Activated gamma-delta T cell treated with anti-CD3 and anti-CD28 coated beads, Interleukin-2, amount 50 U/mL, for 16 hours (primary cell): ENCODE results near the gene TMEM255B.

Experiments used
- DNase-seq: peaks from one replicate; pipeline ENCODE4 v3.0.0-alpha.2; 2020; ENCODE audit warnings: low read depth

The TMEM255B gene

DNA sequence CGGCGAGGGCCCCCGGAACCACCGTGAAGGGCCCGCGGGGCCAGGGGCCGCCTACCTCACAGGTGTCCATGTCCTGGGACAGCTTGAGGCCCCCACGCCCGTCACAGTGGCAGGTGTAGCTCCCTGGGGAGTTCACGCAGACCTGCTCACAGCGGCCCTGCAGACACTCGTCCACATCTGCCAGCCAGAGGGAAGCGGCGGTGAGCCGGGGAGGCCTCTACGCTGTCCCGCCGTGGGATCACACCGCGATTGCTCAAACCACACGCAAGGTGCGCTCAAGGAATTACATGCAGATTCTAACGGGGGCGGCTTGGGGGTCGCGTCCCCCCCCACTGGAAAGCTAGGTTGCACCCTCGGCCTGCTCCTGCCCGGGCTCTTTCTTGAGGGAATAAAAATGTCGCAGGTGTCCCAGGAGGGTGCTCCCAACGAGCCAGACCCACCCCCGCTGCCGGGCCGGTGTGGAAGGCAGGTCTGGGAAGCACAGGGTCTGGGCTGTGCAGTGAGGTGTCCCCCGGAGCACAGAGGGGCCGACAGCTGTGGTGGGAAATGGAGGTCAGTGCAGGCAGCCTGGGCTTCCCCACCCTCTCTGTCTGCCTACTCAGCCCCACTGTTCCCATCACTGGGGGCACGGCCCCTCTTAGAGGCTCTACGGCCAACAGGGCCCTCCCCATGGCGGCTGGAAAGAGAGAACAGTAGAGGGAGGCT lies 75.6 kb downstream of the TMEM255B start:
- no peak for DNase-seq

- DNase-seq, result no peak
Observed at GRCh38 chr13:113835461-113836270, 76.6 kb downstream of the TMEM255B start.

DNA sequence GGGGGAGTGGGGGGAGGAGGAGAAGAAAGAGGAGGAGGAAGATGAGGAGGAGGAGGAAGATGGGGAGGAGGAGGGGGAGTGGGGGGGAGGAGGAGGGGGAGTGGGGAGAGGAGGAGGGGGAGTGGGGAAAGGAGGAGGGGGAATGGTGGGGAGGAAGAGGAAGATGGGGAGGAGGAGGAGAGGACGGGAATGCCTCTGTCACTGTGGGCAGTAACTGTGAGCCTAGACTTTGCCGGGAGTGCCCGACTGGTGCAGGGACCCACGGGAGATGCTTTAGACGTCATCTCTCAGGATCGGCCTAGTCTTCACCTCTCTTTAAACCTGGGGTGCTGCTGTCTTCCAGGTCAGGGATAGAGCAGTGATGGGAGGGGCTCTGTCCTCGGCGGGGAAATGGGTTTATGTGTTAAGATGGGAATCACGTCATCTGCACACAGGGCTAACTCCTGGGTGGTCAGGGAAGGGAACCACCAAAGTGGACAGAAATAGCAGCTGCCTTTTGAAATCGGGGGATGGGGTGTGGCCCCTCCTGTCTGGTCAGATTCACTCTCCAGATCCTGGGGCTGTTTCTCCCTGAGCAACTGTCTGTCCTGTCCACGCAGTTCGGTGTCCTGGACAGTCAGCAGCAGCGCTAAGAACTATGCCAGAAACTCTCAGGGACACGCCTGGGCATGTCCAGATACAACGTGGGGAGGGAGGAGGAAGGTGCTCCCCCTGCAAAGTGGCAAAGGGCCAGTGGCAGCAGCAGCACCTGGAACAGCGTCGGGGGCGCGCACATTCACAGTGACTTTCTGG lies 77.9 kb downstream of the TMEM255B start:
- DNase-seq, result no peak

GRCh38 chr13:113837560-113838355 lies 78.7 kb downstream of the TMEM255B start:
- no peak for DNase-seq

DNA sequence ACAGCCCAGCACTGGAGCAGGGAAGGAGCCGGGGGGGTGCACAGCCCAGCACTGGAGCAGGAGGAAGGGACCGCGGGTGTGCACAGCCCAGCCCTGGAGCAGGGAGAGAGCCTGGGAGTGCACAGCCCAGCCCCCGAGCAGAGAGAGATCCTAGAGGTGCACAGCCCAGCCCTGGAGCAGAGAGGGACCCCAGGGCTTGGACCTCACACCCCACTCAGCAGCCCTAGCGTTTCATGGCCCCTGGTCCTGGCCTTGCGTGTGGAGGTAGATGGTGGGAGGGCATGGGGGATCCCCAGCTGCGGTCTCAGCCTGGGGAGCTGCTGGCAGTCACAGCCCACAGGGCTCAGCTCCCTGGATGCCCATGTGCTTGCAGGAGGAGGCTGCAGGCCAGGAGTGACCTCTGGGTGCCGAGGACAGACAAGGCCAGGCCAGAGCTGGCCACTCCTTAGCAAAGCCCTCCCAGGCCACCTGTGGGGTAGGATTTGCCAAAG lies 79.7 kb downstream of the TMEM255B start:
- no peak for DNase-seq

- no peak for DNase-seq
Observed at GRCh38 chr13:113839536-113840204, 80.6 kb downstream of the TMEM255B start.

GRCh38 chr13:113840541-113841352 lies 81.7 kb downstream of the TMEM255B start:
- no peak for DNase-seq

- no peak for DNase-seq
Observed at GRCh38 chr13:113841353-113841650, 82.3 kb downstream of the TMEM255B start.

- DNase-seq, result no peak
Observed at GRCh38 chr13:113842336-113843062, 83.5 kb downstream of the TMEM255B start.

DNA sequence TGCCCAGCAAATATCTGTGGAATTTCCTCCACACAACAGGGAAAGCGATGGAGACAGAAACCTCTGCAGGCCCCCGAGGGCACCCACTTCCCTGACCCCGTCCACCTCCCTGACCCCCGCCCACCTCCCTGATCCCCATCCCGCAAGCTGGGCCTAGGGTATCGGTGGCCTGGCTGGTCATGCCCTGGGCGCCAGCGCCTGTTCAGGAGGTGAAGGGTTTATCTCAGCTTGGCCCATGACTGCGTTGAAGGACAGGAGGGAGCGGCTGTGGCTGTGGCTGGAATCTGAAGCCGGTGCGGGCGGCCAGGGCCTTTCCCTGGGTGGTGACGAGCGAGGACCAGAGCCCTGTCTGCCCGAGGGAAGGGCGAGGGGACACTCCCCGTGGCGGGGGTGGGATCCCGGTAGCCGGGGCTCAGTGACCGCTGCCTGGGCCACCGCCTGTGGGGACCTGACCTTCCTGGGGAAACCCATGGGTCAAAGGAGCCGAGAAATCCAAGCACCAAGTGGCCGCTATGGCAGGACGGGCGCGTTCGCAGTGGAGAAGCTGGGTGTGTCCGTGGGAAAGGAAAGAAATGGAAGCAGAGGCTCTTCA lies 84.1 kb downstream of the TMEM255B start:
- no peak for DNase-seq

GRCh38 chr13:113843864-113844556 lies 85.0 kb downstream of the TMEM255B start:
- DNase-seq, result no peak

- DNase-seq, result no peak
Observed at GRCh38 chr13:113845055-113845454, 86.0 kb downstream of the TMEM255B start.

- no peak for DNase-seq
Observed at GRCh38 chr13:113845723-113846635, 87.0 kb downstream of the TMEM255B start.

- peak; percentile 24 for DNase-seq
Observed at GRCh38 chr13:113846636-113847318, 87.8 kb downstream of the TMEM255B start.

- DNase-seq, result no peak
Observed at GRCh38 chr13:113848020-113848419, 89.0 kb downstream of the TMEM255B start.

GRCh38 chr13:113848431-113849260 lies 89.6 kb downstream of the TMEM255B start:
- no peak for DNase-seq
